ENCODE results near the gene RAP1GDS1. TPM values are rescaled to one million over a fixed set of nuclear protein-coding genes. Genes with fewer than 3 reads are reported as not detected.

Gene RAP1GDS1
- total and polyA plus RNA-seq, 2 of the 4 experiments (the other 2 are of a cell fraction): 29.0 to 85.1 TPM

DNA sequence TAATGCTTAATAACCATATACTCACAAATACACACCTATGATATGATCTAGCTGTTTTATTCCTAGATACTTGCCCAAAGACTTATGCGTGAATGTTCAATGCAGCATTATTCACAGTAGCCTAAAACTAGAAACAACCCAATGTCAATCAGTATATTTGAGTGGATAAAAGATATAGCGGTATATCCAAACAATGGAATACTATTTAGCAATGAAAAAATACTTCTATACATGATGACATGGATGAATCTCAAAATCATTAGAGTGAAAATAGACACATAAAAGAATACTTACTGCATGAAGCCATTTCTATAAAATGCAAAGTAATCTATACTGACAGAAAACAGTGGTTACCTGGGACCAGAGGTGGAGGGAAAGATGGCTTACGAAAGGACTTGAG, 108.1 kb downstream of the RAP1GDS1 start:
- Histone ChIP-seq H3K4ac (ENCODE audit: low read depth, low read length) (no peak overlapping the region), H2AK5ac (ENCODE audit: low read depth, low read length) (no peak overlapping the region), H3K14ac (replicated peaks; ENCODE audit: low read depth, low read length) (no peak overlapping the region), H4K91ac (ENCODE audit: insufficient read depth, low read depth, low read length) (no peak overlapping the region), H3K9me1 (ENCODE audit: insufficient read depth, low read length) (no peaks in the 10 kb centered on the region), H3K36me3 (ENCODE audit: control insufficient read depth, insufficient read depth, low read length) (peaks cover 2% of the 10 kb centered on the region), H2BK5ac (ENCODE audit: low read depth, low read length, poor library complexity, severe bottlenecking) (no peak overlapping the region), H4K8ac (ENCODE audit: low read depth in 2 of 2, low read length in 2 of 2) (no peak overlapping the region), H2BK15ac (ENCODE audit: low read depth, low read length) (no peak overlapping the region), H2BK20ac (ENCODE audit: low read depth, low read length) (no peak overlapping the region), H4K20me1 (ENCODE audit: insufficient read depth, low read length) (no peaks in the 10 kb centered on the region), H3K23ac (ENCODE audit: low read depth, low read length) (no peak overlapping the region), H3K27me3 (ENCODE audit: control insufficient read depth, insufficient read depth, low read length) (no peaks in the 10 kb centered on the region), H3K4me3 (ENCODE audit: insufficient read depth, low read depth, low read length) (no peak overlapping the region), H2BK120ac (ENCODE audit: low read depth, low read length) (no peak overlapping the region), H3K18ac (ENCODE audit: low read depth, low read length) (no peak overlapping the region), H2AFZ (replicated peaks; ENCODE audit: low read length, poor library complexity) (no peak overlapping the region), H3K9me3 (ENCODE audit: control insufficient read depth, insufficient read depth, low read length) (peaks cover 2% of the 10 kb centered on the region; the same call in 1 of the 2 replicates), H3K4me1 (ENCODE audit: control insufficient read depth, insufficient read depth, low read length) (no peaks in the 10 kb centered on the region), H3K4me2 (ENCODE audit: low read depth, low read length) (no peak overlapping the region), H3K27ac (ENCODE audit: insufficient read depth, low read length) (no peak overlapping the region), H3K9ac (ENCODE audit: low read depth, low read length) (no peak overlapping the region), H4K5ac (ENCODE audit: low read depth, low read length) (no peak overlapping the region), H3K56ac (ENCODE audit: extremely low read depth, insufficient read depth, low read length) (no peak overlapping the region), H2AK9ac (replicated peaks; ENCODE audit: low read depth, low read length, poor library complexity) (no peak overlapping the region), H3K79me1 (ENCODE audit: low read depth in 1 of 2, low read length in 2 of 2) (peaks cover 0 to 4% of the 10 kb centered on the region in 2 experiments; a peak in 2 of 4 replicates)
- CTCF ChIA-PET: no interaction called here
- BruUV-seq (replicated peaks): no TSS peak
- no peak for DNase-seq
- dilution Hi-C loops (cut with HindIII; ENCODE audit: low sequenced_read_pairs, unreplicated experiment) (no loop called here), in situ Hi-C loops (cut with MboI; ENCODE audit: low sequenced_read_pairs) (no loop called here), intact Hi-C loops (cut with micrococcal nuclease) (no loop called here)
- POLR2A ChIA-PET (ENCODE audit: unreplicated experiment): no interaction called here
- ATAC-seq (ENCODE audit: low read depth): no peak
- TF ChIP-seq SMC3 (IDR thresholded peaks at IDR 0.05; ENCODE audit: low read depth, low read length) (no peak), MXI1 (IDR thresholded peaks at IDR 0.05; ENCODE audit: borderline replicate concordance, low read depth, low read length) (no peak), MAZ (IDR thresholded peaks at IDR 0.05; ENCODE audit: borderline replicate concordance, low read depth, low read length) (no peak), CEBPB (IDR thresholded peaks at IDR 0.05; ENCODE audit: low read depth, low read length) (no peak), MAFK (IDR thresholded peaks at IDR 0.05; ENCODE audit: low read depth, low read length) (no peak), CHD1 (IDR thresholded peaks at IDR 0.05; ENCODE audit: low read depth, low read length) (no peak), BHLHE40 (IDR thresholded peaks at IDR 0.05; ENCODE audit: low read depth, low read length) (no peak), NFE2L2 (IDR thresholded peaks at IDR 0.05; ENCODE audit: low read depth, low read length) (no peak), RAD21 (IDR thresholded peaks at IDR 0.05; ENCODE audit: low read length) (no peak), FOS (IDR thresholded peaks at IDR 0.05; ENCODE audit: low read depth, low read length) (no peak), POLR2A (IDR thresholded peaks at IDR 0.05; ENCODE audit: low read depth, low read length) (no peak), RFX5 (IDR thresholded peaks at IDR 0.05; ENCODE audit: low read depth, low read length) (no peak), RCOR1 (IDR thresholded peaks at IDR 0.05; ENCODE audit: insufficient replicate concordance, low read length) (no peak)
- TF ChIP-seq, protein P1, sequence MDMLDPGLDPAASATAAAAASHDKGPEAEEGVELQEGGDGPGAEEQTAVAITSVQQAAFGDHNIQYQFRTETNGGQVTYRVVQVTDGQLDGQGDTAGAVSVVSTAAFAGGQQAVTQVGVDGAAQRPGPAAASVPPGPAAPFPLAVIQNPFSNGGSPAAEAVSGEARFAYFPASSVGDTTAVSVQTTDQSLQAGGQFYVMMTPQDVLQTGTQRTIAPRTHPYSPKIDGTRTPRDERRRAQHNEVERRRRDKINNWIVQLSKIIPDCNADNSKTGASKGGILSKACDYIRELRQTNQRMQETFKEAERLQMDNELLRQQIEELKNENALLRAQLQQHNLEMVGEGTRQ (IDR thresholded peaks at IDR 0.05; ENCODE audit: low read depth, low read length): no peak
- TF ChIP-seq, protein P2, sequence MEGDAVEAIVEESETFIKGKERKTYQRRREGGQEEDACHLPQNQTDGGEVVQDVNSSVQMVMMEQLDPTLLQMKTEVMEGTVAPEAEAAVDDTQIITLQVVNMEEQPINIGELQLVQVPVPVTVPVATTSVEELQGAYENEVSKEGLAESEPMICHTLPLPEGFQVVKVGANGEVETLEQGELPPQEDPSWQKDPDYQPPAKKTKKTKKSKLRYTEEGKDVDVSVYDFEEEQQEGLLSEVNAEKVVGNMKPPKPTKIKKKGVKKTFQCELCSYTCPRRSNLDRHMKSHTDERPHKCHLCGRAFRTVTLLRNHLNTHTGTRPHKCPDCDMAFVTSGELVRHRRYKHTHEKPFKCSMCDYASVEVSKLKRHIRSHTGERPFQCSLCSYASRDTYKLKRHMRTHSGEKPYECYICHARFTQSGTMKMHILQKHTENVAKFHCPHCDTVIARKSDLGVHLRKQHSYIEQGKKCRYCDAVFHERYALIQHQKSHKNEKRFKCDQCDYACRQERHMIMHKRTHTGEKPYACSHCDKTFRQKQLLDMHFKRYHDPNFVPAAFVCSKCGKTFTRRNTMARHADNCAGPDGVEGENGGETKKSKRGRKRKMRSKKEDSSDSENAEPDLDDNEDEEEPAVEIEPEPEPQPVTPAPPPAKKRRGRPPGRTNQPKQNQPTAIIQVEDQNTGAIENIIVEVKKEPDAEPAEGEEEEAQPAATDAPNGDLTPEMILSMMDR (conservative IDR thresholded peaks at IDR 0.05; ENCODE audit: low read depth, low read length): no peak
- TF ChIP-seq, protein P3, sequence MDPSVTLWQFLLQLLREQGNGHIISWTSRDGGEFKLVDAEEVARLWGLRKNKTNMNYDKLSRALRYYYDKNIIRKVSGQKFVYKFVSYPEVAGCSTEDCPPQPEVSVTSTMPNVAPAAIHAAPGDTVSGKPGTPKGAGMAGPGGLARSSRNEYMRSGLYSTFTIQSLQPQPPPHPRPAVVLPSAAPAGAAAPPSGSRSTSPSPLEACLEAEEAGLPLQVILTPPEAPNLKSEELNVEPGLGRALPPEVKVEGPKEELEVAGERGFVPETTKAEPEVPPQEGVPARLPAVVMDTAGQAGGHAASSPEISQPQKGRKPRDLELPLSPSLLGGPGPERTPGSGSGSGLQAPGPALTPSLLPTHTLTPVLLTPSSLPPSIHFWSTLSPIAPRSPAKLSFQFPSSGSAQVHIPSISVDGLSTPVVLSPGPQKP (IDR thresholded peaks at IDR 0.05; ENCODE audit: borderline replicate concordance, low read depth, low read length): no peak
- WGBS, 2 experiments (ENCODE audit: extremely low coverage in 2 of 2, insufficient read length in 1 of 2): no CpG with 5 or more reads among the region's 3 CpGs

Data from IMR-90 (cell line).